ENCODE measurements around the gene HSPA1A. TPM values are rescaled to one million over a fixed set of nuclear protein-coding genes. Genes with fewer than 3 reads are reported as not detected.
A peak's percentile ranks its signal among the peaks of the same experiment; 100 is the strongest.
"Not testable (repeated sequence)": the region's sequence is repeated elsewhere in the genome, so short reads cannot be mapped to it uniquely, and the experiment has no call there.

HSPA1A gene
- total RNA-seq, 1 experiment from 2014 or later, result 20.3 TPM

DNA sequence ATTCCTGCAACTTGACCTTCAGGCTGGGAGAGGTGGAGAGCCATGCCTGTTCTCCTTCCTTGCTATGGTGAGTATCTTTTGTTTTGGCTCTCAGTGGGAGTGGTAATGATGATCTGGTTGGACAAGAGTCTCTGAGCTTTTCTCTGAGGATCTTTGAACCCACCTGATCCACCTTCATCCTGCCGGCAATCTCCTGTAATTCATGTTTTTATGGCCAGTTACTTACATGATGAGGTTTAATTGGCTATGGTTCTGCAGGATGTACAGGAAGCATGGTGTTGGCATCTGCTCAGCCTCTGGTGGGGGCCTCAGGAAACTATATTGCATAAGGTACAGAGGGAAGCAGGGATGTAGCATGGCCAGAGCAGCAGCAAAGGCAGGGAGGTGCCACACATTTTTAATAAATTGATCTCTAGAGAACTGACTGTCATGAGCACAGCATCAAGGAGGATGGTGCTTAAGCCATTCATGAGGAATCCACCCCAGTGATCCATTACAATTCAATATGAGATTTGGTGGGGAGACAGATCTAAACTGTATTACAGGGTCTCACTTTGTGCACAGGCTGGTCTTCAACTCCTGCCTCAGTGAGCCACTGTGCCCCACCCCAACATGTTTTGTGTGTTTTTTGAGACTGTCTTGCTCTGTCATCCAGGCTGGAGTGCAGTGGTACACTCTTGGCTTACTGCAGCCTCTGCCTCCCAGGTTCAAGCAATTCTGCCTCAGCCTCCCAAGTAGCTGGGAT is 22.2 kb downstream of the HSPA1A start:
- Mint-ChIP-seq H3K4me1 (ENCODE audit: insufficient read depth, unreplicated experiment) (peaks cover 18% of the 10 kb centered on the region), H3K27me3 (ENCODE audit: insufficient read depth, unreplicated experiment) (no peaks in the 10 kb centered on the region), H3K27ac (ENCODE audit: low read depth, unreplicated experiment) (no peak overlapping the region), H3K36me3 (ENCODE audit: insufficient read depth, unreplicated experiment) (peaks cover 79% of the 10 kb centered on the region), H3K9me3 (ENCODE audit: unreplicated experiment) (no peaks in the 10 kb centered on the region), H3K4me3 (ENCODE audit: unreplicated experiment) (peak overlapping the region; percentile 86)
- no TSS peak for BruUV-seq (replicated peaks)
- TF ChIP-seq, protein P1, sequence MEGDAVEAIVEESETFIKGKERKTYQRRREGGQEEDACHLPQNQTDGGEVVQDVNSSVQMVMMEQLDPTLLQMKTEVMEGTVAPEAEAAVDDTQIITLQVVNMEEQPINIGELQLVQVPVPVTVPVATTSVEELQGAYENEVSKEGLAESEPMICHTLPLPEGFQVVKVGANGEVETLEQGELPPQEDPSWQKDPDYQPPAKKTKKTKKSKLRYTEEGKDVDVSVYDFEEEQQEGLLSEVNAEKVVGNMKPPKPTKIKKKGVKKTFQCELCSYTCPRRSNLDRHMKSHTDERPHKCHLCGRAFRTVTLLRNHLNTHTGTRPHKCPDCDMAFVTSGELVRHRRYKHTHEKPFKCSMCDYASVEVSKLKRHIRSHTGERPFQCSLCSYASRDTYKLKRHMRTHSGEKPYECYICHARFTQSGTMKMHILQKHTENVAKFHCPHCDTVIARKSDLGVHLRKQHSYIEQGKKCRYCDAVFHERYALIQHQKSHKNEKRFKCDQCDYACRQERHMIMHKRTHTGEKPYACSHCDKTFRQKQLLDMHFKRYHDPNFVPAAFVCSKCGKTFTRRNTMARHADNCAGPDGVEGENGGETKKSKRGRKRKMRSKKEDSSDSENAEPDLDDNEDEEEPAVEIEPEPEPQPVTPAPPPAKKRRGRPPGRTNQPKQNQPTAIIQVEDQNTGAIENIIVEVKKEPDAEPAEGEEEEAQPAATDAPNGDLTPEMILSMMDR (IDR thresholded peaks at IDR 0.05; ENCODE audit: unreplicated experiment), result no peak
- no peak for DNase-seq (ENCODE audit: unreplicated experiment)
- ChIA-PET CTCF (interaction anchor here (0.6 to 1.0 kb wide), 4 partner anchors 39 to 141 kb away, joined by 3 to 4 read pairs (median 3); no protein-coding TSS in a partner anchor), POLR2A (interaction anchor here (0.6 to 11.2 kb wide), 24 partner anchors 9 to 1239 kb away, joined by 3 to 202 read pairs (median 4); partner anchors contain the start of genes ABHD16A, C6orf47, CLIC1 and DDAH2)
- intact Hi-C loops (cut with micrococcal nuclease), result loop anchor here (10.0 kb wide), 1 partner anchor 117 kb away; the partner anchor contains the start of genes NELFE and SKIC2

DNA sequence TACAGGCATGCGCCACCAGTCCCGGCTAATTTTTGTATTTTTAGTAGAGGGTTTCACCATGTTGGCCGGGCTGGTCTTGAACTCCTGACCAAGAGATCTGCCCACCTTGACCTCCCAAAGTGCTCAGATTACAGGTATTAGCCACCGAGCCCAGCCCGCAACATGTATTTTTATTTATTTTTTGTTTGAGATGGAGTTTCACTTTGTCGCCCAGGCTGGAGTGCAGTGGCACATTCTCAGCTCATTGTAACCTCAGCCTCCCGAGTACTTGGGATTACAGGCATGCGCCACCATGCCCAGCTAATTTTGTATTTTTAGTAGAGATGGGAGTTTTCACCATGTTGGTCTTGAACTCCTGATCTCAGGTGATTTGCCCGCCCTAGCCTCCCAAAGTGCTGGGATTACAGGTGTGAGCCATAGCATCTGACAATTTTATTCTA is 22.8 kb downstream of the HSPA1A start:
- ChIA-PET POLR2A (interaction anchor here (0.7 to 11.2 kb wide), 9 partner anchors 15 to 173 kb away, joined by 3 to 202 read pairs (median 4); partner anchors contain the start of genes GPANK1, HSPA1A, HSPA1B and HSPA1L), CTCF (interaction anchor here (0.6 to 0.9 kb wide), 3 partner anchors 40 to 1027 kb away, joined by 3 to 6 read pairs (median 4); partner anchors contain the start of gene DDAH2)
- H3K27ac Mint-ChIP-seq (ENCODE audit: low read depth, unreplicated experiment); H3K27me3 Mint-ChIP-seq (ENCODE audit: insufficient read depth, unreplicated experiment); BruUV-seq (replicated peaks); H3K9me3 Mint-ChIP-seq (ENCODE audit: unreplicated experiment); DNase-seq (ENCODE audit: unreplicated experiment): not testable (repeated sequence)
- Mint-ChIP-seq H3K36me3 (ENCODE audit: insufficient read depth, unreplicated experiment) (peaks cover 79% of the 10 kb centered on the region), H3K4me3 (ENCODE audit: unreplicated experiment) (peak overlapping the region; percentile 86), H3K4me1 (ENCODE audit: insufficient read depth, unreplicated experiment) (peaks cover 18% of the 10 kb centered on the region)
- intact Hi-C loops (cut with micrococcal nuclease), result loop anchor here (10.0 kb wide), 1 partner anchor 117 kb away; the partner anchor contains the start of genes NELFE and SKIC2

DNA sequence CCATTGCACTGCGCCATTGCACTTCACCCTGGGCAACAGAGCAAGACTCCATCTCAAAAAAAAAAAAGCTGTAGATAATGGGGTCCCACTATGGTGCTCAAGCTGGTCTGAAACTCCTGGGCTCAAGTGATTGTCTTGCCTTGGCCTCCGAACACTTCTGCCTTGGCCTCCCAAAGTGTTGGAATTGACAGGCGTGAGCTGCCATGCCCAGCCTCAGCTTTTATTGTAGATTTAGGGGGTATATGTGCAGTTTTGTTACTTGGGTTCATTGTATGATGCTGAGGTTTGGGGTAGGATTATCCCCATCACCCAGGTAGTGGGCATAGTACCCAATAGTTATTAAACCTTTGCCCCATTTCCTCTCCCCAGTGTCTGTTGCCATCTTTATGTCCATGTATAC is 23.6 kb downstream of the HSPA1A start:
- no peaks in the 10 kb centered on the region for H3K27me3 Mint-ChIP-seq (ENCODE audit: insufficient read depth, unreplicated experiment)
- peaks cover 79% of the 10 kb centered on the region for H3K36me3 Mint-ChIP-seq (ENCODE audit: insufficient read depth, unreplicated experiment)
- H3K27ac Mint-ChIP-seq (ENCODE audit: low read depth, unreplicated experiment), result no peak overlapping the region
- no TSS peak for BruUV-seq (replicated peaks)
- intact Hi-C loops (cut with micrococcal nuclease), result loop anchor here (10.0 kb wide), 1 partner anchor 116 kb away; the partner anchor contains the start of genes NELFE and SKIC2
- TF ChIP-seq, protein P1 (IDR thresholded peaks at IDR 0.05; ENCODE audit: unreplicated experiment), result no peak
- DNase-seq (ENCODE audit: unreplicated experiment), result no peak
- POLR2A ChIA-PET, result interaction anchor here (0.7 to 11.2 kb wide), 9 partner anchors 9 to 174 kb away, joined by 3 to 202 read pairs (median 5); partner anchors contain the start of genes GPANK1, HSPA1A, HSPA1B and HSPA1L
- peak overlapping the region; percentile 86 for H3K4me3 Mint-ChIP-seq (ENCODE audit: unreplicated experiment)
- H3K9me3 Mint-ChIP-seq (ENCODE audit: unreplicated experiment), result no peaks in the 10 kb centered on the region
- H3K4me1 Mint-ChIP-seq (ENCODE audit: insufficient read depth, unreplicated experiment), result peaks cover 18% of the 10 kb centered on the region
- CTCF ChIA-PET, result interaction anchor here (0.6 to 0.9 kb wide), 4 partner anchors 23 to 110 kb away, joined by 3 to 6 read pairs (median 4); partner anchors contain the start of genes DDAH2 and NEU1

DNA sequence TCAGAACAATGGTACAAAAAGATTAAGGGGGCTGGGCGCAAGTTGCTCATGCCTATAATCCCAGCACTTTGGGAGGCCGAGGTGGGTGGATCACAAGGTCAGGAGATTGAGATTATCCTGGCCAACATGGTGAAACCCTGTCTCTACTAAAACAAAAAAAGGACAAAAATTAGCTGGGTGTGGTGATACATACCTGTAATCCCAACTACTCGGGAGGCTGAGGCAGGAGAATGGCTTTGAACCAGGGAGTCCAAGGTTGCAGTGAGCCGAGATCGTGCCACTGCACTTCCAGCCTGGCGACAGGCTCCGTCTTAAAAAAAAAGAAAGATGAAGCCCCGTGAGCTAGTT is 24.4 kb downstream of the HSPA1A start:
- not testable (repeated sequence) for H3K27ac Mint-ChIP-seq (ENCODE audit: low read depth, unreplicated experiment); H3K9me3 Mint-ChIP-seq (ENCODE audit: unreplicated experiment); BruUV-seq (replicated peaks); H3K27me3 Mint-ChIP-seq (ENCODE audit: insufficient read depth, unreplicated experiment); H3K4me3 Mint-ChIP-seq (ENCODE audit: unreplicated experiment); DNase-seq (ENCODE audit: unreplicated experiment)
- ChIA-PET POLR2A (interaction anchor here (0.6 to 11.2 kb wide), 6 partner anchors 8 to 185 kb away, joined by 3 to 202 read pairs (median 4); partner anchors contain the start of genes HSPA1B and NEU1), CTCF (interaction anchor here (0.6 kb wide), 2 partner anchors 23 to 50 kb away, joined by 3 read pairs; partner anchors contain the start of gene NEU1)
- peaks cover 74% of the 10 kb centered on the region for H3K36me3 Mint-ChIP-seq (ENCODE audit: insufficient read depth, unreplicated experiment)
- intact Hi-C loops (cut with micrococcal nuclease), result loop anchor here (10.0 kb wide), 1 partner anchor 115 kb away; the partner anchor contains the start of genes NELFE and SKIC2
- H3K4me1 Mint-ChIP-seq (ENCODE audit: insufficient read depth, unreplicated experiment), result peaks cover 13% of the 10 kb centered on the region

All from MCF 10A (cell line).